Measurements from ENCODE around the gene EYS.

- TF ChIP-seq CTCF (conservative IDR thresholded peaks at IDR 0.05; ENCODE audit: low read length), result no peak
- no peak for TF ChIP-seq EZH2phosphoT487 (IDR thresholded peaks at IDR 0.05; ENCODE audit: borderline replicate concordance)
These were observed 590.7 kb downstream of the EYS start for GRCh38 chr6:65116326-65116725.

Measured in Loucy (cell line).